Tibial artery (tissue), 4 donors: ENCODE data around the gene ENTPD2.
A peak's percentile ranks its signal among the peaks of the same experiment; 100 is the strongest.

Experiments
- DNase-seq, 2 donors: peaks; one replicate each; pipeline ENCODE4 v3.0.0-alpha.2; 2019
- H3K27ac ChIP-seq, 2 donors: fragments of 200-600 bp; sonication (generic) in 1 of 2; 1 replicate in 1 of 2; 2 replicates in 1 of 2; pipeline ENCODE4 v1.5.1; 2018 to 2019; ENCODE audit warnings: mild to moderate bottlenecking in 1 of 2
- H3K27me3 ChIP-seq, 2 donors: fragments of 200-600 bp; sonication (generic) in 1 of 2; one replicate each; pipeline versions ENCODE4 v1.5.1 to v1.6.0; 2016 to 2019
- H3K36me3 ChIP-seq, 3 donors: fragments of 200-600 bp; sonication (generic) in 2 of 3; one replicate each; pipeline ENCODE4 v1.5.1; 2016 to 2019; ENCODE audit warnings: mild to moderate bottlenecking in 2 of 3
- H3K4me1 ChIP-seq, 4 donors: fragments of 200-600 bp; sonication (generic) in 2 of 4; 1 replicate in 3 of 4; 2 replicates in 1 of 4; pipeline ENCODE4 v1.5.1; 2016 to 2019
- H3K4me3 ChIP-seq, 2 donors: fragments of 200-600 bp; sonication (generic) in 1 of 2; 1 replicate in 1 of 2; 2 replicates in 1 of 2; pipeline ENCODE4 v1.5.1; 2018 to 2019; ENCODE audit warnings: mild to moderate bottlenecking in 2 of 2
- H3K9me3 ChIP-seq, 3 donors: fragments of 200-600 bp; sonication (generic) in 1 of 3; one replicate each; pipeline ENCODE4 v1.5.1; 2016 to 2019
- intact Hi-C: fragments of 100-400 bp; cut with DNase I; formaldehyde crosslinking; loops from one replicate; pipeline ENCODE4 v1.15.0; 2023; ENCODE audit warnings: low total_unique reads
- TF ChIP-seq, protein P1 (sequence below), 2 experiments: fragments of 200-600 bp in 1 of 2; fragments of 450-650 bp in 1 of 2; IDR thresholded peaks; one replicate each; pipeline ENCODE4 v1.5.1; 2017 to 2019; ENCODE audit warnings: antibody characterized with exemption in 2 of 2, mild to moderate bottlenecking in 1 of 2, moderate library complexity in 1 of 2

The ENTPD2 gene

DNA sequence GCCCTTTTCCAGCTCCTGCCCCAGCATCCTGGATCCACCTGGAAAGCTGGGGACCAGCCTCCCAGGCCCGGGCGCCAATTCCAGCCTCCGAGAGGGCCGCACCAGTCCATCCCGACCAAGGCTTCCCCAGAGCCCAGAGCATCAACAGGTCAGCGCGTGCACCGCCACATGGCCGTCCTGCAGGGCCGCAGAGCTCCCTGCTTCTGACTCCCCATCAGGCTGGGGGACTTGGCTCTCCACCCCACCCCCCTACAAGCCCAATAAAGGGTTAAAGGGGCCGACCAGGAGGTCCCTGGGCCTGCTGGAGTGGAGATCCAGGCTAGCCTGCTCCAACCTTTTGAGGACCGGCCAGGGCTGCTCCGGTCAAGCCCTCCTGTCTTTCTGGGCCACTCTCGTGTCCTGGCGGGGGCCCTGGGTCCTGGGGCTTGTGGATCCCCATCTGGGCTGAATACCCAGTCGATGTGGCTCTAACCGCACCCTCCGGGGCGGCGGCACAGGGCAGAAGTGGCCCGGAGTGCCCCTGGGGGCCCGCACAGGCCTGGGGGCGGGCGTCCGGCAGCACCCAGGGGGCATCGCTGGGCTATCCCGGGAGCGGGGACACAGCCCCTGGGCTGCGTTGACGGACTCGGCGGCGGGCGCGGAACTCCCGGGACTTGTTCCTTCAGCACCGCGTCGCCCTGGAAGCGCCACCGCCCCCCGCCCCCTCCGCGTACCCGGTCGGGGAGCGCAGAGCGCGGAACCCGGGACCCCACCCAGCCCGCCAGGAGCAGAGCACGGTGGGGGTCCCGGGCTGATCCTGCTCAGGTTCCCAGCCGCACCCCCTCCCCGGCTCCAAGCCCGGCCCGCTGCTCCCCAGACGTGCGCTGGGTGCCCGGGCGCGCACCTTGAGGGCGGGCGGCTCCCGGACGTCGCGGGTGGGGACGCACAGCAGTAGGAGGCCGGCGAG is 590 bp downstream of the ENTPD2 start:
- Histone ChIP-seq H3K27me3 (peaks cover 6 to 84% of the 10 kb centered on the region in 2 donors), H3K4me1 (peaks cover 0 to 47% (median 25%) of the 10 kb centered on the region in 4 donors), H3K9me3 (no peaks in the 10 kb centered on the region), H3K36me3 (no peaks in the 10 kb centered on the region), H3K27ac (no peak overlapping the region), H3K4me3 (peak overlapping the region in 1 of 2 donors; percentile 20)
- TF ChIP-seq, protein P1, sequence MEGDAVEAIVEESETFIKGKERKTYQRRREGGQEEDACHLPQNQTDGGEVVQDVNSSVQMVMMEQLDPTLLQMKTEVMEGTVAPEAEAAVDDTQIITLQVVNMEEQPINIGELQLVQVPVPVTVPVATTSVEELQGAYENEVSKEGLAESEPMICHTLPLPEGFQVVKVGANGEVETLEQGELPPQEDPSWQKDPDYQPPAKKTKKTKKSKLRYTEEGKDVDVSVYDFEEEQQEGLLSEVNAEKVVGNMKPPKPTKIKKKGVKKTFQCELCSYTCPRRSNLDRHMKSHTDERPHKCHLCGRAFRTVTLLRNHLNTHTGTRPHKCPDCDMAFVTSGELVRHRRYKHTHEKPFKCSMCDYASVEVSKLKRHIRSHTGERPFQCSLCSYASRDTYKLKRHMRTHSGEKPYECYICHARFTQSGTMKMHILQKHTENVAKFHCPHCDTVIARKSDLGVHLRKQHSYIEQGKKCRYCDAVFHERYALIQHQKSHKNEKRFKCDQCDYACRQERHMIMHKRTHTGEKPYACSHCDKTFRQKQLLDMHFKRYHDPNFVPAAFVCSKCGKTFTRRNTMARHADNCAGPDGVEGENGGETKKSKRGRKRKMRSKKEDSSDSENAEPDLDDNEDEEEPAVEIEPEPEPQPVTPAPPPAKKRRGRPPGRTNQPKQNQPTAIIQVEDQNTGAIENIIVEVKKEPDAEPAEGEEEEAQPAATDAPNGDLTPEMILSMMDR (IDR thresholded peaks at IDR 0.05) = no peak
- intact Hi-C loops = no loop called here
- no peak for DNase-seq

DNA sequence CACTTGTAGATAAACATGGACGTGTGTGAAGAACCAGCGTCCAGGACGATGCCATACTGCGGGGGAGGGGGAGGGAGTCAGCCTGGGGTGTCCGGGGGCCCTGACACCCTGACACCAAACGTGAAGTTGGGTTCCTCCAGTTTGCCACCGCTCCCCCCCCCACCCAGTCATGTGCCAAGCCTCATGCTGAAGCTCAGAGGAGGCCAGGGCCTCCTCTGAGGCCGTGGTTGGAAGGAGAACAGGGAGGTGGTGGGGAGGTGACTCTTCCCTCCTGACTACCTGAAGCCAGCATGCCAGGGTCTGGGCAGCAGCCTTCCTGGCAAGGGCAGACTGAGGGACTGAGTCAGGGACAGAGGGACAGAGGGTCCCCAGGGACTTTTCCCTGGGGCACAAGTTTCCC is 1.6 kb downstream of the ENTPD2 start:
- Histone ChIP-seq H3K4me3 (no peak overlapping the region), H3K36me3 (no peaks in the 10 kb centered on the region), H3K9me3 (no peaks in the 10 kb centered on the region), H3K27ac (no peak overlapping the region), H3K4me1 (peaks cover 0 to 49% (median 25%) of the 10 kb centered on the region in 4 donors), H3K27me3 (peaks cover 6 to 94% of the 10 kb centered on the region in 2 donors)
- no peak for DNase-seq
- intact Hi-C loops = no loop called here
- TF ChIP-seq, protein P1 (IDR thresholded peaks at IDR 0.05) = no peak

DNA sequence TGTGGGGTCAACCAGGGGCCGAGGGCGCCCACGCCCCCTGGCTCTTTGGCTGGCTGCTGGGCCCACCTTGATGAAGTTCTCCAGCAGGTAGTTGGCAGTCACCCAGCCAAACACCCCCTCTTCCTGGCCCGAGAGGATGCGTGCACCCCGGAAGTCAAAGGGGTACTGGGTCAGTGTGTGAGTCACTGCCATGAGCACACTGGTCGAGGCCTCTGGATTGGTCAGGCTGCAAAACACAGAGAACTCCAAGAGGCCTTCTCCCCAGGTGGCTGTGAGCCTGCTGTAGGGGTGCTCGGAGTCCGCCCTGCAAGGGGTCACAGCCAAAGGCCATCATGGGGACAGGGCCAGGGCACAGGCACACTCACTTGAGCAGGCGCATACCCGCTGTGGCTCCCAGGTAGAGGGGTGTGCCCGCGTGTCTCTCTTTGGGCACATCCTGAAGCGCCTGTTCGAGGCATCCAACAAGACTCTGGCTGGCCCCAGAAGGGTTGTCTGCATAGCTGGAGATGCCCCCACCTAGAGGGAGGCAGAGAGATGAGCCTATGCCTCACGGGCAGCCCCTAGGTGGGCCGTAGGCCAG is 2.6 kb downstream of the ENTPD2 start:
- intact Hi-C loops = no loop called here
- H3K4me3 ChIP-seq = no peak overlapping the region
- H3K9me3 ChIP-seq = no peaks in the 10 kb centered on the region
- no peaks in the 10 kb centered on the region for H3K36me3 ChIP-seq
- TF ChIP-seq, protein P1 (IDR thresholded peaks at IDR 0.05) = no peak
- H3K27me3 ChIP-seq = peaks cover 6 to 93% of the 10 kb centered on the region in 2 donors
- no peak for DNase-seq
- no peak overlapping the region for H3K27ac ChIP-seq
- H3K4me1 ChIP-seq = peaks cover 0 to 54% (median 29%) of the 10 kb centered on the region in 4 donors

DNA sequence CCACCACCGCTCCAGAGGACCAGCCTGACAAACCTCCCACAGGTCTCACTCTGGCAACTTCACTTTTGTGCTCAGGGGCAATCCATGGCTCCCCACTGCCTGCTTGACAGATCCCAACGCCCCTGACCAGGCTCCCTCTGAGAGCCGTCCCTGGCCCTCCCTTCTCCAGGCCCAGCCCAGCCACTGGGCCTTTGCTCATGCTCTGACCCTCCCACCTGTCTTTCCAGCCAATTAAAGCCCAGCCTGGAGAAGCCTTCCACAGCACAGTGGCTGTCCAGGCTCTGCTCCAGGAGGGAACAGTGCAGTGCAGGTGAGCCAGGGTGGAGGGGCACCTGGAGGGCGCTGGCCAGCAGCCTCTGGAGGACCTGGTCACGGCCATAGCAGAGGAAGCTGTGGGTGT is 3.3 kb downstream of the ENTPD2 start:
- Histone ChIP-seq H3K27me3 (peaks cover 6 to 87% of the 10 kb centered on the region in 2 donors), H3K4me3 (no peak overlapping the region), H3K4me1 (peaks cover 0 to 52% (median 29%) of the 10 kb centered on the region in 4 donors), H3K9me3 (no peaks in the 10 kb centered on the region), H3K36me3 (no peaks in the 10 kb centered on the region), H3K27ac (no peak overlapping the region)
- DNase-seq = no peak
- TF ChIP-seq, protein P1 (IDR thresholded peaks at IDR 0.05) = no peak
- intact Hi-C loops = no loop called here

DNA sequence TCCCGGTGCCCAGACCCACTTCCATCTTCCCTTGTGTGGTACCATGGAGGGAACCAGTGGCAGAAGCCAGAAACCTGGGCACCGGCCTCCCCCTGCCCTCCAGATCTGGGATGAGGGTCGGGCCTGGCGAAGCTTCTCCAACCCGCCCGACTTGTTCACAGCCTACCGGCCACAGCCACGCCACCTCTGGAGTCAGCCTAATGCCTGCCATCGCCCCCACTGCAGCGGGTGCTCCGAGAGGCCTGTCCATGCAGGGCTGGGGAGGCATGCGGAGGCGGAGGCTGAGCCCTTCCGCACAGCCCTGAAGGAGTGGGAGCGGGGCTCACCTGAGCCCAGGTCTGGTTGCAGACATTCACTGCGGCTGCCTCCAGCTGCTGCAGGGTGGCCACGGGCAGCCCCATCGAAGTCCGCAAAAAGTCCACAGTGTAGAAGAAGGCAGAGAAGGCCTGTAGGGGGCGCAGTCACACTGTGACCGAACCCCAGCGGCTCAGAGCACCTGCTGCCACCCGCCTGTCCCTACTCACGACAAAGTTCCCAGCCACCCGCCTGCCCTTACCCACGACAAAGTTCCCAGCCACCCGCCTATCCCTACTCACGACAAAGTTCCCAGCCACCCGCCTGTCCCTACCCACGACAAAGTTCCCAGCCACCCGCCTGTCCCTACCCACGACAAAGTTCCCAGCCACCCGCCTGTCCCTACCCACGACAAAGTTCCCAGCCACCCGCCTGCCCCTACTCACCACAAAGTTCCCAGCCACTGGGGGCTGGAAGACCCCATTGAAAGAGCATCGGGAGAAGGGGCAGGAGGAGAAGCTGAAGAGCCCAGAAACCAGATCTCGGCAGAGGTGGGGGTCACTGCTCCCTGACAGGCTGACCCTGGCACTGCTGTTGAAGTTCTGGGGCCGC is 4.1 kb downstream of the ENTPD2 start:
- H3K9me3 ChIP-seq = no peaks in the 10 kb centered on the region
- H3K4me3 ChIP-seq = no peak overlapping the region
- H3K27me3 ChIP-seq = peaks cover 6 to 79% of the 10 kb centered on the region in 2 donors
- DNase-seq = no peak
- no peak overlapping the region for H3K27ac ChIP-seq
- H3K36me3 ChIP-seq = no peaks in the 10 kb centered on the region
- TF ChIP-seq, protein P1 (IDR thresholded peaks at IDR 0.05) = peak; percentile 12 to 22
- H3K4me1 ChIP-seq = peaks cover 0 to 52% (median 28%) of the 10 kb centered on the region in 4 donors
- intact Hi-C loops = no loop called here
